ENCODE measurements around the gene NQO2.

The NQO2 gene

GRCh38 chr6:2998249-2998997, 1.3 kb upstream of the NQO2 start:
- peak; percentile 53 for TF ChIP-seq RAD21 (IDR thresholded peaks at IDR 0.05; ENCODE audit: low read depth)

GRCh38 chr6:2998998-2999617, 586 bp upstream of the NQO2 start:
- TF ChIP-seq FOXM1 (IDR thresholded peaks at IDR 0.05; ENCODE audit: borderline replicate concordance, low read depth): no peak
- peak; percentile 65 for TF ChIP-seq CEBPB (IDR thresholded peaks at IDR 0.05)

GRCh38 chr6:3001146-3001772, 1.6 kb downstream of the NQO2 start:
- no peak for TF ChIP-seq TAF1 (IDR thresholded peaks at IDR 0.05; ENCODE audit: low read depth)

GRCh38 chr6:3001773-3002293, 2.1 kb downstream of the NQO2 start:
- TF ChIP-seq MAX (IDR thresholded peaks at IDR 0.05) (peak; percentile 35; the same call in 1 of the 2 replicates), RAD21 (IDR thresholded peaks at IDR 0.05; ENCODE audit: low read depth) (peak; percentile 33), EP300 (IDR thresholded peaks at IDR 0.05; ENCODE audit: borderline replicate concordance) (no peak)

- no peak for TF ChIP-seq FOXM1 (IDR thresholded peaks at IDR 0.05; ENCODE audit: borderline replicate concordance, low read depth)
Observed at GRCh38 chr6:3005077-3005476, 5.4 kb downstream of the NQO2 start.

GRCh38 chr6:3005874-3006273, 6.2 kb downstream of the NQO2 start:
- TF ChIP-seq YY1 (IDR thresholded peaks at IDR 0.05; ENCODE audit: low read depth) (no peak), TEAD4 (IDR thresholded peaks at IDR 0.05) (no peak), USF1 (IDR thresholded peaks at IDR 0.05) (no peak), EP300 (IDR thresholded peaks at IDR 0.05; ENCODE audit: borderline replicate concordance) (no peak), RAD21 (IDR thresholded peaks at IDR 0.05; ENCODE audit: low read depth) (no peak), CEBPB (IDR thresholded peaks at IDR 0.05) (no peak), FOXM1 (IDR thresholded peaks at IDR 0.05; ENCODE audit: borderline replicate concordance, low read depth) (no peak)

- TF ChIP-seq NFIC (IDR thresholded peaks at IDR 0.05) (no peak), EGR1 (IDR thresholded peaks at IDR 0.05) (no peak)
Observed at GRCh38 chr6:3006476-3006875, 6.8 kb downstream of the NQO2 start.

GRCh38 chr6:3007571-3007970, 7.9 kb downstream of the NQO2 start:
- TF ChIP-seq TCF12 (IDR thresholded peaks at IDR 0.05; ENCODE audit: low read depth): no peak
- no peak for TF ChIP-seq ZBTB7A (IDR thresholded peaks at IDR 0.05; ENCODE audit: low read depth)
- TF ChIP-seq EGR1 (IDR thresholded peaks at IDR 0.05): no peak
- TF ChIP-seq CEBPB (IDR thresholded peaks at IDR 0.05): no peak
- no peak for TF ChIP-seq FOXM1 (IDR thresholded peaks at IDR 0.05; ENCODE audit: borderline replicate concordance, low read depth)
- no peak for TF ChIP-seq USF1 (IDR thresholded peaks at IDR 0.05)
- TF ChIP-seq NFIC (IDR thresholded peaks at IDR 0.05): no peak
- no peak for TF ChIP-seq CREB1 (IDR thresholded peaks at IDR 0.05; ENCODE audit: low read depth)
- TF ChIP-seq RAD21 (IDR thresholded peaks at IDR 0.05; ENCODE audit: low read depth): no peak
- no peak for TF ChIP-seq MAX (IDR thresholded peaks at IDR 0.05)
- TF ChIP-seq YY1 (IDR thresholded peaks at IDR 0.05; ENCODE audit: low read depth): no peak
- TF ChIP-seq TAF1 (IDR thresholded peaks at IDR 0.05; ENCODE audit: low read depth): no peak
- no peak for TF ChIP-seq REST (IDR thresholded peaks at IDR 0.05; ENCODE audit: low read depth)
- no peak for TF ChIP-seq EP300 (IDR thresholded peaks at IDR 0.05; ENCODE audit: borderline replicate concordance)
- TF ChIP-seq TEAD4 (IDR thresholded peaks at IDR 0.05): no peak
